Fibroblast of peridontal ligament (primary cell): ENCODE data around the gene LRRIQ1.
"Not testable (repeated sequence)": the region's sequence is repeated elsewhere in the genome, so short reads cannot be mapped to it uniquely, and the experiment has no call there.

Experiments
- DNase-seq: peaks from one replicate; pipeline ENCODE4 v3.0.0-alpha.2; 2010; ENCODE audit errors: extremely low read depth

LRRIQ1 gene

GRCh38 chr12:85186236-85186635 lies 150.1 kb downstream of the LRRIQ1 start:
- no peak for DNase-seq

- DNase-seq, result no peak
Measured at GRCh38 chr12:85188619-85189018, 152.5 kb downstream of the LRRIQ1 start.

- no peak for DNase-seq
Measured at GRCh38 chr12:85190728-85191127, 154.6 kb downstream of the LRRIQ1 start.

GRCh38 chr12:85203809-85204208 lies 167.7 kb downstream of the LRRIQ1 start:
- DNase-seq, result not testable (repeated sequence)

- DNase-seq, result no peak
Measured at GRCh38 chr12:85206543-85206942, 170.4 kb downstream of the LRRIQ1 start.

GRCh38 chr12:85224339-85224738 lies 188.2 kb downstream of the LRRIQ1 start:
- DNase-seq, result not testable (repeated sequence)

GRCh38 chr12:85225501-85225900 lies 189.3 kb downstream of the LRRIQ1 start:
- no peak for DNase-seq

- DNase-seq, result peak; percentile 1
Measured at GRCh38 chr12:85237327-85237726, 201.2 kb downstream of the LRRIQ1 start.

GRCh38 chr12:85244561-85244960 lies 208.4 kb downstream of the LRRIQ1 start:
- DNase-seq, result no peak

- no peak for DNase-seq
Measured at GRCh38 chr12:85253853-85254252, 217.7 kb downstream of the LRRIQ1 start.

GRCh38 chr12:85257671-85258070 lies 221.5 kb downstream of the LRRIQ1 start:
- no peak for DNase-seq

- DNase-seq, result no peak
Measured at GRCh38 chr12:85260447-85260846, 224.3 kb downstream of the LRRIQ1 start.

- no peak for DNase-seq
Measured at GRCh38 chr12:85260896-85261295, 224.7 kb downstream of the LRRIQ1 start.

- DNase-seq, result no peak
Measured at GRCh38 chr12:85266356-85266755, 230.2 kb downstream of the LRRIQ1 start.

- no peak for DNase-seq
Measured at GRCh38 chr12:85273381-85274314, 237.5 kb downstream of the LRRIQ1 start.

- DNase-seq, result no peak
Measured at GRCh38 chr12:85274315-85274651, 238.1 kb downstream of the LRRIQ1 start.

- DNase-seq, result no peak
Measured at GRCh38 chr12:85275374-85275773, 239.2 kb downstream of the LRRIQ1 start.

GRCh38 chr12:85277191-85277590 lies 241.0 kb downstream of the LRRIQ1 start:
- no peak for DNase-seq

GRCh38 chr12:85277900-85278597 lies 241.9 kb downstream of the LRRIQ1 start:
- no peak for DNase-seq

GRCh38 chr12:85278598-85279448 lies 242.7 kb downstream of the LRRIQ1 start:
- no peak for DNase-seq

GRCh38 chr12:85279449-85280164 lies 243.5 kb downstream of the LRRIQ1 start:
- DNase-seq, result no peak
